Caco-2 (cell line): Measurements from ENCODE around the gene SETD1A. TPM values are rescaled to one million over a fixed set of nuclear protein-coding genes. Genes with fewer than 3 reads are reported as not detected.

Experiments used
- BruUV-seq: library from RNA; stranded (reverse); fragments of 400-500 nt; replicated peaks from 2 replicates; lab custom pipeline; 2021; lab: Mats Ljungman, UMichigan
- CTCF ChIA-PET: fragments of 300-600 bp; sonication (Branson Sonifier 250); formaldehyde crosslinking; loops from one replicate; lab custom pipeline; 2022; ENCODE audit warnings: antibody characterized with exemption; lab: Charles Lee
- POLR2A ChIA-PET: fragments of 300-600 bp; sonication (Branson Sonifier 250); formaldehyde crosslinking; loops from one replicate; lab custom pipeline; 2022; ENCODE audit warnings: antibody characterized with exemption; lab: Charles Lee
- DNase-seq, 2 experiments: peaks; one replicate each; pipeline versions ENCODE4 v3.0.0 to v3.0.0-alpha.2; 2020 to 2022
- H3K27me3 ChIP-seq: replicated peaks from 2 replicates; pipeline ENCODE4 v1.6.0; 2011; ENCODE audit warnings: low read length; ENCODE audit not compliant: control insufficient read depth, insufficient read depth
- H3K36me3 ChIP-seq: 2 replicates; pipeline ENCODE4 v1.5.1; 2011; ENCODE audit warnings: low read length; ENCODE audit not compliant: control insufficient read depth, insufficient read depth
- H3K4me1 ChIP-seq: fragments of 250-450 bp; sonication (Bioruptor Pico); 2 replicates; pipeline ENCODE4 v1.5.1; 2020; ENCODE audit warnings: mild to moderate bottlenecking
- H3K4me3 ChIP-seq: 2 replicates; pipeline ENCODE4 v1.5.1; 2011; ENCODE audit warnings: low read depth, mild to moderate bottlenecking, control low read depth, low read length
- H3K9me3 ChIP-seq: fragments of 250-450 bp; sonication (Bioruptor Pico); 2 replicates; pipeline ENCODE4 v1.5.1; 2020; ENCODE audit warnings: mild to moderate bottlenecking, moderate library complexity
- H3K27ac Mint-ChIP-seq: one replicate; pipeline ENCODE4 v1.8.0; 2022; ENCODE audit warnings: mixed read lengths; ENCODE audit not compliant: unreplicated experiment
- H3K27me3 Mint-ChIP-seq: one replicate; pipeline ENCODE4 v1.8.0; 2022; ENCODE audit warnings: mixed read lengths; ENCODE audit not compliant: insufficient read depth, unreplicated experiment
- H3K36me3 Mint-ChIP-seq: one replicate; pipeline ENCODE4 v1.8.0; 2022; ENCODE audit warnings: mild to moderate bottlenecking, mixed read lengths; ENCODE audit not compliant: insufficient read depth, unreplicated experiment
- H3K4me1 Mint-ChIP-seq: one replicate; pipeline ENCODE4 v1.8.0; 2022; ENCODE audit warnings: low read depth, mixed read lengths; ENCODE audit not compliant: unreplicated experiment
- H3K4me3 Mint-ChIP-seq: one replicate; pipeline ENCODE4 v1.8.0; 2022; ENCODE audit warnings: mild to moderate bottlenecking, moderate library complexity, mixed read lengths; ENCODE audit not compliant: unreplicated experiment
- H3K9me3 Mint-ChIP-seq: one replicate; pipeline ENCODE4 v1.8.0; 2022; ENCODE audit warnings: mixed read lengths; ENCODE audit not compliant: unreplicated experiment
- CTCF ChIP-seq, 2 experiments: fragments of 200-600 bp in 1 of 2; IDR thresholded peaks; 1 replicate in 1 of 2; 2 replicates in 1 of 2; pipeline versions ENCODE4 v1.5.1 to v1.8.0; 2011 to 2022; ENCODE audit warnings: antibody characterized with exemption in 1 of 2, control low read depth in 1 of 2, inconsistent platforms in 1 of 2, low read depth in 1 of 2, low read length in 1 of 2, mild to moderate bottlenecking in 1 of 2, moderate library complexity in 1 of 2; ENCODE audit not compliant: insufficient read depth in 1 of 2, severe bottlenecking in 1 of 2, unreplicated experiment in 1 of 2
- intact Hi-C: fragments of 100-400 bp; cut with micrococcal nuclease; formaldehyde crosslinking; loops from one replicate; pipeline ENCODE4 v1.10.0; 2022; ENCODE audit not compliant: unreplicated experiment
- total RNA-seq: library from RNA; stranded (reverse); gene quantifications from 2 replicates; pipeline ENCODE4 v1.2.3, GENCODE V29; 2022

SETD1A gene
- total RNA-seq, 1 experiment from 2014 or later = 21.5 TPM

DNA sequence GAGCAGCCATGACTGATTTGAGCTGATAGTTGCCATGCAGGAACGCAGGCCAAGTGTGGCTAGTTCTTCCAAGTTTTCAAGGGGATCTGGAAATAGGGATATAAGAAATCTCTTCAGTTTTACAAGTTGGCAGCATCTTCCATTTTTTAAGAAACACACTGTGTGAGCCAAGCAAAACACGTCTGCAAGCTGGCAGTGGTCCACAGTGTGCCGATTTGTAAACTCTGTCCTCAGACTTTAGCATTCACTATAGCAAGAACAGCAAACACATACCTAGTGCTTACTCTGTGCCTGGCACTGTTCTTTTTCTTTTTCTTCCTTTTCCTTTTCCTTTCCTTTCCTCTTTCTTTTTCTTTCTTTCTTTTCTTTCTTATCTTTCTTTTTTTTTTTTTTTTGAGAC is 5.8 kb upstream of the SETD1A start:
- H3K36me3 Mint-ChIP-seq = peaks cover 30% of the 10 kb centered on the region
- Histone ChIP-seq H3K4me1 (peaks cover 12% of the 10 kb centered on the region), H3K27me3 (no peaks in the 10 kb centered on the region), H3K4me3 (no peak overlapping the region), H3K9me3 (no peaks in the 10 kb centered on the region), H3K36me3 (no peaks in the 10 kb centered on the region)
- ChIA-PET CTCF (no interaction called here), POLR2A (no interaction called here)
- H3K4me1 Mint-ChIP-seq = peaks cover 8% of the 10 kb centered on the region
- H3K27me3 Mint-ChIP-seq = no peaks in the 10 kb centered on the region
- TF ChIP-seq CTCF (IDR thresholded peaks at IDR 0.05; ENCODE audit: insufficient read depth in 1 of 2, low read depth in 1 of 2, low read length in 1 of 2, severe bottlenecking in 1 of 2, unreplicated experiment in 1 of 2) = no peak
- H3K9me3 Mint-ChIP-seq = no peaks in the 10 kb centered on the region
- no TSS peak for BruUV-seq
- intact Hi-C loops = no loop called here
- H3K27ac Mint-ChIP-seq = no peak overlapping the region
- DNase-seq = no peak
- no peak overlapping the region for H3K4me3 Mint-ChIP-seq

- ChIA-PET POLR2A (no interaction called here), CTCF (interaction anchor here (0.6 to 1.6 kb wide), 3 partner anchors 12 to 192 kb away, joined by 4 to 6 read pairs (median 5); no protein-coding TSS in a partner anchor)
- Histone ChIP-seq H3K4me3 (no peak overlapping the region), H3K27me3 (no peaks in the 10 kb centered on the region), H3K36me3 (no peaks in the 10 kb centered on the region), H3K4me1 (peaks cover 12% of the 10 kb centered on the region), H3K9me3 (no peaks in the 10 kb centered on the region)
- intact Hi-C loops = no loop called here
- peaks cover 32% of the 10 kb centered on the region for H3K36me3 Mint-ChIP-seq
- DNase-seq = no peak
- peaks cover 8% of the 10 kb centered on the region for H3K4me1 Mint-ChIP-seq
- no peak overlapping the region for H3K4me3 Mint-ChIP-seq
- H3K27ac Mint-ChIP-seq = no peak overlapping the region
- no peak for TF ChIP-seq CTCF (IDR thresholded peaks at IDR 0.05; ENCODE audit: insufficient read depth in 1 of 2, low read depth in 1 of 2, low read length in 1 of 2, severe bottlenecking in 1 of 2, unreplicated experiment in 1 of 2)
- no peaks in the 10 kb centered on the region for H3K27me3 Mint-ChIP-seq
- H3K9me3 Mint-ChIP-seq = no peaks in the 10 kb centered on the region
- no TSS peak for BruUV-seq
Measured at GRCh38 chr16:30953111-30953510, 4.4 kb upstream of the SETD1A start.

DNA sequence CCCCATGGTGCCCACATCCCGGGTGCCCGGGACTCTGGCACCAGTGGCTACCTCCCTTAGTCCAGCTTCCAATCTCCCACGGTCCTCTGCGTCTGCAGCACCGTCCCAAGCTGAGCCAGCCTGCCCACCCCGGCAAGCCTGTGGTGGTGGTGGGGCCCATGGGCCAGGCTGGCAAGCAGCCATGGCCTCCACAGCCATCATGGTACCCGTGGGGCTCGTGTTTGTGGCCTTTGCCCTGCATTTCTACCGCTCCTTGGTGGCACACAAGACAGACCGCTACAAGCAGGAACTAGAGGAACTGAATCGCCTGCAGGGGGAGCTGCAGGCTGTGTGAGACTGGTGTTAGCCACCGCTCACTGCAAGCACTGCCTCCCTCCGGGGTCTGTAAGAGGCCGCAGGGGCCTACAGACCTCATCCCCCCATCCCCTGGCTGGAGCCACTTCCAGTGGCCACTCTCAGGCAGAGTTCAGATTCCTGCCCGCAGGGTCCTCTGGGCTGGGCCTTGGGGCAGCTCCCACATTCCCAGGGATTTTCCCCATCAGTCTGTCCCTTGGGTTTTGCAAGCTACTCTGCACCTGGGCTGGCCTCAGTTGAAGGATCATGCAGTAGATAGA is 3.9 kb upstream of the SETD1A start:
- H3K4me1 Mint-ChIP-seq = peaks cover 12% of the 10 kb centered on the region
- CTCF ChIA-PET = interaction anchor here (0.5 to 1.6 kb wide), 4 partner anchors 12 to 507 kb away, joined by 3 to 6 read pairs (median 4); no protein-coding TSS in a partner anchor

More for the DNA sequence above, 3.9 kb upstream of the SETD1A start:
- H3K4me1 ChIP-seq = peaks cover 12% of the 10 kb centered on the region
- DNase-seq = peak; percentile 54 to 57
- H3K27me3 ChIP-seq = no peaks in the 10 kb centered on the region
- peak; percentile 45 to 61 for TF ChIP-seq CTCF (IDR thresholded peaks at IDR 0.05; ENCODE audit: insufficient read depth in 1 of 2, low read depth in 1 of 2, low read length in 1 of 2, severe bottlenecking in 1 of 2, unreplicated experiment in 1 of 2)
- POLR2A ChIA-PET = no interaction called here
- Mint-ChIP-seq H3K4me3 (no peak overlapping the region), H3K9me3 (no peaks in the 10 kb centered on the region), H3K36me3 (peaks cover 35% of the 10 kb centered on the region), H3K27ac (no peak overlapping the region), H3K27me3 (no peaks in the 10 kb centered on the region)
- intact Hi-C loops = no loop called here
- H3K9me3 ChIP-seq = no peaks in the 10 kb centered on the region
- no peaks in the 10 kb centered on the region for H3K36me3 ChIP-seq
- BruUV-seq = no TSS peak
- no peak overlapping the region for H3K4me3 ChIP-seq
